Mesenchymal stem cell (in vitro differentiated cells and primary cell): ENCODE measurements around the gene NAV2.

Experiments used
- DNase-seq: peaks from one replicate; pipeline ENCODE4 v3.0.0-alpha.2; 2013
- H2AFZ ChIP-seq: one replicate; pipeline ENCODE4 v1.6.1; 2013; ENCODE audit warnings: low read depth, mild to moderate bottlenecking, control low read depth, inconsistent platforms, low read length, moderate library complexity
- H2AK5ac ChIP-seq: 2 replicates; pipeline ENCODE4 v1.6.1; 2013; ENCODE audit warnings: low read length, moderate library complexity, mild to moderate bottlenecking, inconsistent platforms; ENCODE audit not compliant: severe bottlenecking
- H2BK120ac ChIP-seq: one replicate; pipeline ENCODE4 v1.6.1; 2013; ENCODE audit warnings: low read depth, mild to moderate bottlenecking, inconsistent platforms, low read length, moderate library complexity
- H2BK12ac ChIP-seq, 2 experiments: one replicate each; pipeline ENCODE4 v1.6.1; 2013; ENCODE audit warnings: inconsistent platforms in 2 of 2, low read length in 2 of 2, mild to moderate bottlenecking in 2 of 2, moderate library complexity in 2 of 2, control low read depth in 1 of 2
- H2BK15ac ChIP-seq: one replicate; pipeline ENCODE4 v1.6.1; 2013; ENCODE audit warnings: mild to moderate bottlenecking, low read depth, inconsistent platforms; ENCODE audit not compliant: poor library complexity, severe bottlenecking
- H2BK5ac ChIP-seq: 2 replicates; pipeline ENCODE4 v1.6.1; 2013; ENCODE audit warnings: low read depth, mild to moderate bottlenecking, low read length, control low read depth, inconsistent platforms; ENCODE audit not compliant: poor library complexity, severe bottlenecking
- H3K14ac ChIP-seq, 2 experiments: one replicate each; pipeline ENCODE4 v1.6.1; 2013; ENCODE audit warnings: inconsistent platforms in 2 of 2, low read length in 2 of 2, control low read depth in 1 of 2, mild to moderate bottlenecking in 1 of 2, moderate library complexity in 1 of 2
- H3K18ac ChIP-seq, 2 experiments: one replicate each; pipeline ENCODE4 v1.6.1; 2013; ENCODE audit warnings: inconsistent platforms in 2 of 2, low read length in 2 of 2, control low read depth in 1 of 2, low read depth in 1 of 2, mild to moderate bottlenecking in 1 of 2
- H3K23ac ChIP-seq, 2 experiments: one replicate each; pipeline ENCODE4 v1.6.1; 2013; ENCODE audit warnings: inconsistent platforms in 2 of 2, low read length in 2 of 2, mild to moderate bottlenecking in 2 of 2, moderate library complexity in 2 of 2, control low read depth in 1 of 2
- H3K27ac ChIP-seq: 2 replicates; pipeline ENCODE4 v1.5.1; 2013; ENCODE audit warnings: mild to moderate bottlenecking, moderate library complexity, low read length, control low read depth, inconsistent platforms; ENCODE audit not compliant: poor library complexity, severe bottlenecking
- H3K27me3 ChIP-seq, 2 experiments: 2 replicates each; pipeline versions ENCODE4 v1.6.1 to v1.7.0; 2013; ENCODE audit warnings: low read length in 2 of 2, mild to moderate bottlenecking in 2 of 2, moderate library complexity in 2 of 2, control low read depth in 1 of 2, inconsistent platforms in 1 of 2; ENCODE audit not compliant: control insufficient read depth in 1 of 2, insufficient read depth in 1 of 2
- H3K36me3 ChIP-seq, 2 experiments: 2 replicates each; pipeline versions ENCODE4 v1.6.1 to v1.7.0; 2013; ENCODE audit warnings: low read length in 2 of 2, control low read depth in 1 of 2, inconsistent platforms in 1 of 2, low read depth in 1 of 2, mild to moderate bottlenecking in 1 of 2; ENCODE audit not compliant: insufficient read depth in 2 of 2, control insufficient read depth in 1 of 2
- H3K4ac ChIP-seq, 2 experiments: one replicate each; pipeline ENCODE4 v1.6.1; 2013; ENCODE audit warnings: inconsistent platforms in 2 of 2, low read length in 2 of 2, mild to moderate bottlenecking in 2 of 2, moderate library complexity in 2 of 2, control low read depth in 1 of 2, low read depth in 1 of 2
- H3K4me1 ChIP-seq: 2 replicates; pipeline ENCODE4 v1.6.1; 2013; ENCODE audit warnings: low read depth, low read length, control low read depth; ENCODE audit not compliant: control insufficient read depth, insufficient read depth
- H3K4me2 ChIP-seq: 2 replicates; pipeline ENCODE4 v1.6.1; 2013; ENCODE audit warnings: low read length, mild to moderate bottlenecking, inconsistent platforms; ENCODE audit not compliant: poor library complexity, severe bottlenecking
- H3K4me3 ChIP-seq, 2 experiments: 2 replicates each; pipeline versions ENCODE4 v1.5.1 to v1.7.0; 2013; ENCODE audit warnings: low read length in 2 of 2, mild to moderate bottlenecking in 2 of 2, control low read depth in 1 of 2, low read depth in 1 of 2; ENCODE audit not compliant: insufficient read depth in 1 of 2
- H3K79me1 ChIP-seq: replicated peaks from 2 replicates; pipeline ENCODE4 v1.6.1; 2013; ENCODE audit warnings: mild to moderate bottlenecking, control low read depth, low read length, inconsistent platforms; ENCODE audit not compliant: poor library complexity, severe bottlenecking
- H3K9ac ChIP-seq: 2 replicates; pipeline ENCODE4 v1.7.0; 2013; ENCODE audit warnings: mild to moderate bottlenecking, low read length, moderate library complexity
- H3K9me3 ChIP-seq: 2 replicates; pipeline ENCODE4 v1.7.0; 2013; ENCODE audit warnings: mild to moderate bottlenecking, low read length; ENCODE audit not compliant: control insufficient read depth
- H4K8ac ChIP-seq: one replicate; pipeline ENCODE4 v1.6.1; 2013; ENCODE audit warnings: inconsistent platforms, mild to moderate bottlenecking, low read length, moderate library complexity
- H4K91ac ChIP-seq: one replicate; pipeline ENCODE4 v1.6.1; 2013; ENCODE audit warnings: mild to moderate bottlenecking, low read length, inconsistent platforms
- whole genome bisulfite sequencing: methylation state at CpG from one replicate; pipeline ENCODE4 v1.1.7; 2013; ENCODE audit warnings: mixed read lengths; 5-methylcytosine and 5-hydroxymethylcytosine counted together

Gene NAV2

GRCh38 chr11:20015529-20016427, 303.1 kb downstream of the NAV2 start:
- no peak overlapping the region for H2BK5ac ChIP-seq
- no peaks in the 10 kb centered on the region for H3K9me3 ChIP-seq
- no peak overlapping the region for H2BK15ac ChIP-seq
- no peak overlapping the region for H3K4me3 ChIP-seq
- no peak overlapping the region for H4K91ac ChIP-seq
- H3K27ac ChIP-seq: no peak overlapping the region
- H3K4me1 ChIP-seq: peaks cover 8% of the 10 kb centered on the region
- no peak overlapping the region for H2BK12ac ChIP-seq
- H2BK120ac ChIP-seq: no peak overlapping the region
- no peak overlapping the region for H3K14ac ChIP-seq
- peaks cover 0 to 32% of the 10 kb centered on the region in 2 experiments for H3K36me3 ChIP-seq
- no peak overlapping the region for H2AFZ ChIP-seq
- H3K9ac ChIP-seq: no peak overlapping the region
- H3K18ac ChIP-seq: no peak overlapping the region
- H3K79me1 ChIP-seq: peaks cover 8% of the 10 kb centered on the region
- no peak overlapping the region for H4K8ac ChIP-seq
- 87% methylated on average over 13 of the region's 14 CpGs for WGBS
- no peak overlapping the region for H2AK5ac ChIP-seq
- DNase-seq: no peak
- H3K23ac ChIP-seq: no peak overlapping the region
- H3K27me3 ChIP-seq: no peaks in the 10 kb centered on the region
- H3K4me2 ChIP-seq: no peak overlapping the region
- no peak overlapping the region for H3K4ac ChIP-seq

- Histone ChIP-seq H3K36me3 (peaks cover 0 to 35% of the 10 kb centered on the region in 2 experiments), H2BK5ac (no peak overlapping the region), H3K4me1 (peaks cover 8% of the 10 kb centered on the region), H3K79me1 (peaks cover 10% of the 10 kb centered on the region), H2AFZ (no peak overlapping the region), H2BK120ac (no peak overlapping the region), H3K14ac (no peak overlapping the region), H3K4me2 (no peak overlapping the region), H3K23ac (no peak overlapping the region), H4K8ac (no peak overlapping the region), H4K91ac (no peak overlapping the region), H2AK5ac (no peak overlapping the region), H3K27ac (no peak overlapping the region), H3K27me3 (no peaks in the 10 kb centered on the region), H2BK12ac (no peak overlapping the region), H3K4me3 (no peak overlapping the region), H3K18ac (no peak overlapping the region), H3K9ac (no peak overlapping the region), H3K9me3 (no peaks in the 10 kb centered on the region), H2BK15ac (no peak overlapping the region), H3K4ac (no peak overlapping the region)
- 95% methylated on average over 2 of the region's 3 CpGs for WGBS
- DNase-seq: no peak
Observed at GRCh38 chr11:20016526-20016925, 303.9 kb downstream of the NAV2 start.

- Histone ChIP-seq H3K4me1 (peaks cover 10% of the 10 kb centered on the region), H2BK5ac (no peak overlapping the region), H2BK15ac (no peak overlapping the region), H4K8ac (no peak overlapping the region), H2BK12ac (peak overlapping the region in 1 of 2 experiments; percentile 8), H3K9me3 (no peaks in the 10 kb centered on the region), H3K18ac (no peak overlapping the region), H3K4me2 (no peak overlapping the region), H3K36me3 (peaks cover 0 to 32% of the 10 kb centered on the region in 2 experiments), H3K27ac (no peak overlapping the region), H2AFZ (no peak overlapping the region), H3K23ac (no peak overlapping the region), H3K27me3 (no peaks in the 10 kb centered on the region), H2BK120ac (no peak overlapping the region), H2AK5ac (no peak overlapping the region), H4K91ac (no peak overlapping the region), H3K9ac (no peak overlapping the region), H3K4ac (no peak overlapping the region), H3K4me3 (no peak overlapping the region), H3K14ac (no peak overlapping the region), H3K79me1 (peaks cover 10% of the 10 kb centered on the region)
- DNase-seq: peak; percentile 50
- 29% methylated on average over 4 of the region's 4 CpGs for WGBS
Observed at GRCh38 chr11:20017320-20017719, 304.7 kb downstream of the NAV2 start.

GRCh38 chr11:20020198-20020597, 307.6 kb downstream of the NAV2 start:
- WGBS: 40% methylated on average over 3 of the region's 3 CpGs

More at GRCh38 chr11:20020198-20020597, 307.6 kb downstream of the NAV2 start:
- Histone ChIP-seq H3K4me2 (no peak overlapping the region), H3K18ac (no peak overlapping the region), H2BK15ac (no peak overlapping the region), H2AFZ (no peak overlapping the region), H3K4me3 (no peak overlapping the region), H2BK12ac (no peak overlapping the region), H3K4me1 (peaks cover 17% of the 10 kb centered on the region), H2AK5ac (no peak overlapping the region), H3K23ac (no peak overlapping the region), H3K14ac (no peak overlapping the region), H3K27me3 (no peaks in the 10 kb centered on the region), H3K27ac (no peak overlapping the region), H3K9ac (no peak overlapping the region), H2BK120ac (no peak overlapping the region), H3K79me1 (peaks cover 16% of the 10 kb centered on the region), H4K91ac (no peak overlapping the region), H3K36me3 (peaks cover 0 to 30% of the 10 kb centered on the region in 2 experiments), H2BK5ac (no peak overlapping the region), H3K4ac (no peak overlapping the region), H3K9me3 (no peaks in the 10 kb centered on the region), H4K8ac (no peak overlapping the region)
- no peak for DNase-seq
